Measurements from ENCODE around the gene CADM1.

CADM1 gene

DNA sequence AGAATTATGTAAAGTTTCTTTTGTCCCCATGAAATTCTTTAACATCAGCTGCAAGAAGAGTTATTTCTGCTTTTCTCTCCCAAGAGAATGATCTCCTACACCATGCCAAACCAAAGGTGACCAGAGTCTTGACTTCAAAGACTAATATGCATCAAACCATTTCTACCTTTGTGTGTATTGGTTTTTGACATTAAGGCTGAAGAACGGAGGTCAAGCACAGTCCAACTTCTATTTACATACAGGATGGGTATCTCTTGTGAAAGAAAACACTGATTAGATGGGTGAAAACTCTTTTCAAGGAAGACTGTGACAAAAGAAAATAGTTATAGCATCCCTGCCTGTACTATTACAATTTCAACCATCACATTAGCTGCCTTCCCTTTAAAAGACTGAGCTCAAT, 256.3 kb downstream of the CADM1 start:
- DNase-seq (ENCODE audit: low read depth), result no peak
- H3K4me3 ChIP-seq (ENCODE audit: low read depth, low read length), result no peak overlapping the region
- no peak for TF ChIP-seq CTCF (IDR thresholded peaks at IDR 0.05; ENCODE audit: control insufficient read depth, extremely low read depth, insufficient read depth)

- no peak for DNase-seq (ENCODE audit: low read depth)
- no peak overlapping the region for H3K4me3 ChIP-seq (ENCODE audit: low read depth, low read length)
- no peak for TF ChIP-seq CTCF (IDR thresholded peaks at IDR 0.05; ENCODE audit: control insufficient read depth, extremely low read depth, insufficient read depth)
Measured at GRCh38 chr11:115247361-115247760, 256.9 kb downstream of the CADM1 start.

DNA sequence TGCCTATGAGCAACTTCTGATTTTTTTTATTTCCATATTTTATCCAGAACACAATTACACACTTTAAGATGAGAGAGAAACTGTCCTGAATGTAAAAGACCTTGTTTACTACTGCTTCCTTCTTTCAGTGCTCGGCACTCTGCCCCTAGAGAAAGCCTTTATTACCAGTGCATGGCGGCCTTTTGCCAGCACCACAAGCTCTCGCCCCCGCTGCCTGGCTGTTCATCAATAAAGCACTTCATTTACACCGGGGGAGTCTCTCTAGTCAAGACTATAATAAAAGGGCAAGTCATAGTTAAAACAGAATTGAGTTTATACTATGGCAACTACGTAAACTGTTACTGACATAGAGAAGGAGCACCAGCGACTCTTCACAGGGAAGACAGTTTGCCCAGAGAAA, 259.5 kb downstream of the CADM1 start:
- no peak for TF ChIP-seq CTCF (IDR thresholded peaks at IDR 0.05; ENCODE audit: control insufficient read depth, extremely low read depth, insufficient read depth)
- no peak overlapping the region for H3K4me3 ChIP-seq (ENCODE audit: low read depth, low read length)
- DNase-seq (ENCODE audit: low read depth), result no peak

DNA sequence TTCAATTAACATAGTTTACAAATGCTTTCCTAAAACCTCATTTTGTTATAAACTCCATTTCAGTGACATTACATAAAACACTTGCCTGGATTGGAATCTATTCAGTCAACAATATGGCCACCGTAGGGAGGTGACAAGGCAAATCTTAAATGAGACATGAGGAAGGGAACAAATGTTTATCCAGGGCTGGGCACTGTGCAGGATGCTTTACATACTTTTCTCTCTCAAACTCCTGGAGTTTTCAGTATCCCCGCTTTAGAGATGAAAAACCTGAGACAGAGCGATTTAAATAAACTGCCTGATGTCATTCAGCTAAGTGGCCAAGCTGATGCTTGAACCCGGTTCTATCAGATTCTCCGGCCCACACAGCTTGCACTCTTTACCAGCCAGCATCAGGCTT, 259.9 kb downstream of the CADM1 start:
- no peak for DNase-seq (ENCODE audit: low read depth)
- no peak for TF ChIP-seq CTCF (IDR thresholded peaks at IDR 0.05; ENCODE audit: control insufficient read depth, extremely low read depth, insufficient read depth)

DNA sequence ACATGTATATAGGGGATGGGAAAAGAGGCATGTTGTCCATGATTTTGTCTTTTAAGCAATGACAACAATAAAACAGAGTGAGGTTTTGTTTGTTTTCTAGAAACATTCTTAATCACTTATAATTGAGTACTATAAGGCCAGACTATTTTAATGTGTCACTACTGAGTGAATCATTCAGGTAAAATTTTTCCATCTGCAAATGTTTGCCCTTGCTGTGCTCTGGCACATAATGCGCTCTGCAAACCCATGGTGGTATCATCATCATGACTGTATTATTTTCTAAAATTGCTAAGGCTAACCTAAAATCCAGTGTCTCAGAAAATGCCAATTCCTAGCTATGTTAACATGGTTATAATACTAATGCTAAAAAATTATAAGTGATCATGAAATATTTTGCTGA, 261.2 kb downstream of the CADM1 start:
- no peak for DNase-seq (ENCODE audit: low read depth)
- H3K4me3 ChIP-seq (ENCODE audit: low read depth, low read length), result no peak overlapping the region
- TF ChIP-seq CTCF (IDR thresholded peaks at IDR 0.05; ENCODE audit: control insufficient read depth, extremely low read depth, insufficient read depth), result no peak

More for the DNA sequence above, 259.9 kb downstream of the CADM1 start:
- no peak overlapping the region for H3K4me3 ChIP-seq (ENCODE audit: low read depth, low read length)

GRCh38 chr11:115241899-115242298, 262.3 kb downstream of the CADM1 start:
- no peak for TF ChIP-seq CTCF (IDR thresholded peaks at IDR 0.05; ENCODE audit: control insufficient read depth, extremely low read depth, insufficient read depth)
- no peak for DNase-seq (ENCODE audit: low read depth)
- no peak overlapping the region for H3K4me3 ChIP-seq (ENCODE audit: low read depth, low read length)

DNA sequence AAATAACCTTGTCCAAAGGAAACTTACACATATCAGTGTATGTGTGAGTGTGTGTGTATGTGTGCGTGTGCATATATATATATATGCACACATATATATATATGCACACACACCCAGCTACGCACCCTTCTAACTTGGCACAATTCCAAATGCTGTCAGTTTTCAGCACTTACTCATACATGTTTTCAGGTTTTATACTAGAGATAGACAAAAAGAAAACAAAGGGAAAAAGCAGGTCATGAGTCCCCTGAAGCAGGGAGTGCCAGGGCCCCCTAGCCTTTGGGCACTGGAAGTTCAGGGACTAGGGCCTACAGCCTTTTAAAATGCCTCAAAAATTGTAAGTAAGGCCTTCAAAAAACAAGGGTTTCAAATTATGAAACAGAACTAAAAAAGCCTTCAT, 265.4 kb downstream of the CADM1 start:
- no peak for DNase-seq (ENCODE audit: low read depth)
- TF ChIP-seq CTCF (IDR thresholded peaks at IDR 0.05; ENCODE audit: control insufficient read depth, extremely low read depth, insufficient read depth), result no peak
- no peak overlapping the region for H3K4me3 ChIP-seq (ENCODE audit: low read depth, low read length)

All from LNCaP clone FGC (cell line).